Measurements from ENCODE around the gene TM4SF4.

DNA sequence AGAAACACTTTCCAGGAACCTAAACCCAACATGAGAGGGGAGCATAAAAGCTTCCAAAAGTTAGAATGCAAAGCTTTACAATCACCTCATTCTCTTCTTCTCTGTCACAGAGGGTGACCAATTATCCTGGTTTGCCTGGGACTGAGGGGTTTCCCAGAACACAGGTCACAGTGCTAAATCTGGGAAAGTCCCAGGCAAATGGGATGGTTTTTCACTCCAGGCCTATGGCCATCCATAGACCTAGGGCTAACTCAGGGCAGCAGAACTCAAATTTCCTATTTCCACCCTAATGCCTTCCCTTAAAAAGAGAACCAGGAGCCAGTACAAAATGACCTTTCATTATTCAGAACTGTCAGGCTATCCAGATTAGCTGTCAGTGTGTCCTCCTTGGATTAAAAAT, 77.0 kb downstream of the TM4SF4 start:
- TF ChIP-seq, protein P1, sequence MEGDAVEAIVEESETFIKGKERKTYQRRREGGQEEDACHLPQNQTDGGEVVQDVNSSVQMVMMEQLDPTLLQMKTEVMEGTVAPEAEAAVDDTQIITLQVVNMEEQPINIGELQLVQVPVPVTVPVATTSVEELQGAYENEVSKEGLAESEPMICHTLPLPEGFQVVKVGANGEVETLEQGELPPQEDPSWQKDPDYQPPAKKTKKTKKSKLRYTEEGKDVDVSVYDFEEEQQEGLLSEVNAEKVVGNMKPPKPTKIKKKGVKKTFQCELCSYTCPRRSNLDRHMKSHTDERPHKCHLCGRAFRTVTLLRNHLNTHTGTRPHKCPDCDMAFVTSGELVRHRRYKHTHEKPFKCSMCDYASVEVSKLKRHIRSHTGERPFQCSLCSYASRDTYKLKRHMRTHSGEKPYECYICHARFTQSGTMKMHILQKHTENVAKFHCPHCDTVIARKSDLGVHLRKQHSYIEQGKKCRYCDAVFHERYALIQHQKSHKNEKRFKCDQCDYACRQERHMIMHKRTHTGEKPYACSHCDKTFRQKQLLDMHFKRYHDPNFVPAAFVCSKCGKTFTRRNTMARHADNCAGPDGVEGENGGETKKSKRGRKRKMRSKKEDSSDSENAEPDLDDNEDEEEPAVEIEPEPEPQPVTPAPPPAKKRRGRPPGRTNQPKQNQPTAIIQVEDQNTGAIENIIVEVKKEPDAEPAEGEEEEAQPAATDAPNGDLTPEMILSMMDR (IDR thresholded peaks at IDR 0.05), result no peak
- no peak for TF ChIP-seq POLR2A (IDR thresholded peaks at IDR 0.05)
